Stimulated activated memory B cell treated with anti-CD40 and anti-IgM and Interleukin-4, amounts not matched to agents 10 μg/mL and 1 μg/mL and 100 μg/mL, for 72 hours (primary cell): ENCODE results near the gene EMC10.
A peak's percentile ranks its signal among the peaks of the same experiment; 100 is the strongest.

Experiments
- ATAC-seq: fragments of 150-1000 bp; cut with Tn5 transposase; 2 replicates; pipeline ENCODE4 v1.10.0; 2021
- H3K27ac Mint-ChIP-seq: one replicate; pipeline ENCODE4 v1.8.0; 2022; ENCODE audit warnings: mild to moderate bottlenecking, mixed read lengths
- H3K27me3 Mint-ChIP-seq: one replicate; pipeline ENCODE4 v1.8.0; 2022; ENCODE audit warnings: mixed read lengths
- H3K36me3 Mint-ChIP-seq: one replicate; pipeline ENCODE4 v1.8.0; 2022; ENCODE audit warnings: mixed read lengths
- H3K4me1 Mint-ChIP-seq: one replicate; pipeline ENCODE4 v1.8.0; 2022; ENCODE audit warnings: mixed read lengths
- H3K4me3 Mint-ChIP-seq: one replicate; pipeline ENCODE4 v1.8.0; 2022; ENCODE audit warnings: mild to moderate bottlenecking, moderate library complexity, mixed read lengths
- H3K9me3 Mint-ChIP-seq: one replicate; pipeline ENCODE4 v1.8.0; 2022; ENCODE audit warnings: mixed read lengths

EMC10 gene

DNA sequence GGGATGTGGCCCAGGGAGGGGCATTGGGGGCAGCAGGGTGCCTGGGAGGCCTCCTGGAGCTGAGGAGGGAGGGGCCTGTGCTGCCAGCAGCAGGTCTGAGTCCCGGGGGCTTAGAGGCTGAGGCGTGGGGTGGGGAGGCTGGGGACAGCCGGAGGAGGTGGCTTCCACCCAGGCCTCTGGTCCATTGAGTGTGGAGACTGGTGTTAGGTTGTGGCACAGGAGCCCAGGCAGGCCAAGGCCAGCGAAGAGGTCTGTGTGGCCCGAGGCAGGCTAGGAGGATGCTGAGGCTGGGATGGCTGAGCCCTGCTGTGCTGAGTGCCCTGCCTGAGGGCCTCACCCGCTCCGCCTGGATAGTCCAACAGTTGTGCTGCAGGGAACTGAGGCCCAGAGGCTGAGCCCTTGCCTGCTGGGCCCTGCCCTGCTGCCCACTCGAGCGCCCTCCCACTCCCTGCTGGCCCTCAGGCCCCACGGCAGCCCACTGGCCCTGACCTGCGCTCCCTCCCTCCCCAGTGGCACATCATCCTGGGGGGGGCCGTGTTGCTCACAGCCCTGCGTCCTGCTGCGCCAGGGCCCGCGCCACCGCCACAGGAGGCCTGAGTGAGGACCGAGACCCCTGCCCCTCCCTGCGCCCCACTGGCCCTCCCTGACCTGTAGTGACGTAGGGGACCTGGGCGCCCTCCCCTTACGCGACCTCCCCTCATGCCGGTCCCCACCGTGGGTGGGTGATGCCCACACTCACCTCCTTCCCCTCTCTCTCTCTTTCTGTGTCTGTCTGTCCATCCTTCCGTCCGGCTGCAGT lies 5.2 kb downstream of the EMC10 start:
- peak; percentile 53 for ATAC-seq

DNA sequence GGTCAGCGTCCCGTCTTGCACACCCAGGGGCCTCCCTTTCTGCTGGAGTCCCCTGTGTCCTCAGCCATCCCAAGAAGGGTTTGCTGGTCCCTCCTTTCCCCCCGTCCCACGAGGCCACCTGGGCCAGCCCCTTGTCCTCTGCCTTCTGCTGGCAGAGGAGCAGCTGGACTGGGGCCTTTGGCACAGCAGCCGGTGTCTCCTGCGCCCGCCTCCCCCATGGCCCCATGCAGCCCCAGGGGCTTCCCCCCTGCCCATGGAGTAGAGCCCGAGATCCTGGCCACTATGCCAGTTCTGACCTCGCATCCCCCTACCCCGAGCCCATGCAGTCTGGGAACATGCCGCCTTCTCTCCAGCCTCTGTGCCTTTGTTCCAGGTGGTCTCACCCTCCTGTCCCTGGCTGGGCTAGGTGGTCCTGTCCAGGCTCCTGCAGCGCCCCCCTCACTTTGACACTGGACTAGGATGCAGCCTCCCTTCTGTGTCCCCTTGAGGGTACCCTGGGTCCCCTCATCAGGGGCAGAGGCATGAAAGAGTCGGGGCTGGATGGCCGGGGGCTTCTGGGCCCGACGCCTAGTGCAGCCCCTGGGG lies 6.1 kb downstream of the EMC10 start:
- no peaks in the 10 kb centered on the region for H3K27me3 Mint-ChIP-seq
- peak; percentile 18 for ATAC-seq
- H3K27ac Mint-ChIP-seq = peak overlapping the region; percentile 17
- peaks cover 62% of the 10 kb centered on the region for H3K36me3 Mint-ChIP-seq
- no peaks in the 10 kb centered on the region for H3K9me3 Mint-ChIP-seq
- H3K4me1 Mint-ChIP-seq = peaks cover 23% of the 10 kb centered on the region
- H3K4me3 Mint-ChIP-seq = no peak overlapping the region

More for the DNA sequence above, 5.2 kb downstream of the EMC10 start:
- Mint-ChIP-seq H3K27ac (no peak overlapping the region), H3K4me3 (no peak overlapping the region), H3K36me3 (peaks cover 67% of the 10 kb centered on the region), H3K27me3 (no peaks in the 10 kb centered on the region), H3K9me3 (no peaks in the 10 kb centered on the region), H3K4me1 (peaks cover 27% of the 10 kb centered on the region)

DNA sequence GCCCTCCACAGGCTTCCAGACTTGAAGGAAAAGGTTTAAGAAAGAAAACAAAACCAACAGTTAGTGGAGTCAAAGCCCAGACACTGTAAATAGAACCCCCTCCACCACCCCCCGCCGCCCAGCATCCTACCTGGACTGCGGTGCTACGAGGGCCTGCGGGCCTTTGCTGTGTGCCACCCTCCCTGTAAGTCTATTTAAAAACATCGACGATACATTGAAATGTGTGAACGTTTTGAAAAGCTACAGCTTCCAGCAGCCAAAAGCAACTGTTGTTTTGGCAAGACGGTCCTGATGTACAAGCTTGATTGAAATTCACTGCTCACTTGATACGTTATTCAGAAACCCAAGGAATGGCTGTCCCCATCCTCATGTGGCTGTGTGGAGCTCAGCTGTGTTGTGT lies 6.6 kb downstream of the EMC10 start:
- no peak for ATAC-seq
- peaks cover 23% of the 10 kb centered on the region for H3K4me1 Mint-ChIP-seq
- no peak overlapping the region for H3K27ac Mint-ChIP-seq
- H3K4me3 Mint-ChIP-seq = no peak overlapping the region
- H3K27me3 Mint-ChIP-seq = no peaks in the 10 kb centered on the region
- peaks cover 56% of the 10 kb centered on the region for H3K36me3 Mint-ChIP-seq
- H3K9me3 Mint-ChIP-seq = no peaks in the 10 kb centered on the region

DNA sequence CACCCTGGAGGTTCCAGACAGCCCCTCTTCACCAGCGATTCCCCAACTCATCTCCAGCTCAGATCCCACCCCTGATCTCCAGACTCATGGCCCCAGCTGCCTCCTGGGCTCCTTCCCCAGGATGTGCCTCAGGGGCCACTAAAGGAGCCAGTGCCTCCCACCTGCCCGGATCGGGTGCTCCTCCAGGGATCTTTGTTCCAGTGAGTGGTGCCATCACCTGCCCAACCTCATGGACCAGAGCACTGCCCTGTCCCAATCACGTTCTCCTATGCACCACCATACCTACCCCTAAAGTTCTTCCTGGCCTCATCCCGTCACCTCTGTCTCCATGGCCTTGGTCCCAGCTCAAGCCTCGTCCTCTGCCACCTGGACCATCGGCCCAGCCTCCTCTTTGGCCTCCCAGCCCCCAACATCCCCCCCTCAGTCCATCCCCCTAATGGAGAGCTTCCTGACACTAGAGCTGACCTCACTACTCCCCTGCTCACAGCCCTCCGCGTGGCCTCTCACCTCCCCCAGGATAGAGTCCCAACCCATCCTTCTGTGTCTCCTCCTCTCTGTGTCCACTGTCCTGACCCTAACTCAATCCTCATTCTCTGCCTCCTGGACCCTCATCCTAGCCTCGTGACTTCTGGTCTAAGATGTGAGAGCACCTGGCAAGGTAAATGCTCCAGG lies 9.1 kb downstream of the EMC10 start:
- Mint-ChIP-seq H3K36me3 (peaks cover 60% of the 10 kb centered on the region), H3K27ac (no peak overlapping the region)

DNA sequence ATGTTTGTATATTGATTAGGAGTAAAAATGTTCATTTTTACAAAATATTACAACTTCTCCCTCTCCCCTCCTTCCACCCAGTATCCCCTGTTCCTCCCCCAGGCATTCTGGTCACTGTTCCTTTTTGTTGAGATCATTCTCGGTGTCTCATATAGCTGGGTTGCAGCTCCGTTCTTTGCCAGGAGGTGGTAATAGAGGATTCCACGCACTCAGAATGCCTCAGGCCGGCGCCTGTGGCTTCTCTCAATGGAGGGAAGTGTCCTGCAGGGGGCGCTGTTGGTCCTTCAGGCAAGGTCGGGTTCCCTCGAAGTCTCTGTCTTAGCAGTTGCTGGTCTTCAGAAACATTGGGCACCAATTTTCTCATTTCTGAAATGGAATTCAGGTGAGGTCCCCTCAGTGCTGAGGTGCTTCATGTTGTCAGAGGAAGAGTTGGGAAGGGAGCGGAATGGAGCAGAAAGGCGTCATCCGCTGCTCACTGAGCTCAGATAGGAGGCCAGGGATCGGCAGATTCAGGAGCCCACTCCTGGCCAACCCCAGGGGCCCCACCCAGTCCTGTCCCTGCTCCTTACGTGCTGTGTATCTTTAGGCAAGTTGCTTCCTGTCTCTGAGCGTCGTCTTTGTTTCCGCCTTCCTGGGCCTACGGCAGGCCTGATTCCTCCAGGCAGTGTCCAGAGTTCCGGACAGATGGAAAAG lies 10.7 kb downstream of the EMC10 start:
- H3K27ac Mint-ChIP-seq = no peak overlapping the region
- H3K9me3 Mint-ChIP-seq = no peaks in the 10 kb centered on the region
- no peaks in the 10 kb centered on the region for H3K27me3 Mint-ChIP-seq
- peaks cover 53% of the 10 kb centered on the region for H3K36me3 Mint-ChIP-seq
- no peak for ATAC-seq
- H3K4me3 Mint-ChIP-seq = no peak overlapping the region
- H3K4me1 Mint-ChIP-seq = peaks cover 44% of the 10 kb centered on the region

More for the DNA sequence above, 9.1 kb downstream of the EMC10 start:
- Mint-ChIP-seq H3K4me1 (peaks cover 35% of the 10 kb centered on the region), H3K4me3 (no peak overlapping the region), H3K27me3 (no peaks in the 10 kb centered on the region), H3K9me3 (no peaks in the 10 kb centered on the region)
- no peak for ATAC-seq

DNA sequence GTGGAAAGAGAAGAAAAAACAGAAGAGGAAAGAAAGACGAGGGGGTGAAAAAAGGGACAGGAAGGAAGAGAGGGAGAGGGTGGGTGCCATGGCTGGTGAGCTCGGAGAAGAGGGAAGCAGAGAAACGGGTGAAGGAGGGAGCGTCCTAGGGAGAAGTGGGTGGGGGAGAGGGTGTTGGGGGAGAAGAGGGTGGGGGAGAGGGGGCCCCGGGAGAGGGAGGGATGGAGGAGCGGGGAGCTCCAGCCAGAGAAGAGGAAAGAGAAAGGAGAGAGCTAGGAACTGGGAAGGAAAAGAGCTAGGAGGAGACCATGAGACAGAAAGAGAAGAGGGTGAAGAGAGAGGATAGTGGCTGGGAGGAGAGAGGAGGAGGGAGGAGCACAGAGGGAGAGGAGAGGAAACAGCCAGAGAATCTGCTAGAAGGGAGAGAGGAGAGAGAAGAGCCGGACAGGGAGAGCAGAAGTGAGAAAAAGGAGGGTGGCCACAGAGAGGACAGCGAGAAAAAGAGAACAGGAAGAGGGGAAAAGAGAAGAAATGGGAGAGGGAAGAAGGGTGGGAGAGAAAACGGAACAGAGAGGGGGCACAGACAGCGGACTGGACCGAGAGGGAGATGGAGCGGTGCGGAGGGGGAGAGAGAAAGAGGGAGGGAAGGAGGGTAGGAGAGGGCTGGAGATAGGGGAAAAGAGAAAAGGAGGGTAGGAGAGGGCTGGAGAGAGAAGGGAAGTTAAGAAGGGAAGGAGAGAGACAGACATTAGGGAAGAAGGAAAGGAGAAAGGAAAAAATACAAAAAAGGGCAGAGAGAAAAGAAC lies 12.3 kb downstream of the EMC10 start:
- Mint-ChIP-seq H3K36me3 (peaks cover 37% of the 10 kb centered on the region), H3K27me3 (no peaks in the 10 kb centered on the region), H3K27ac (peak overlapping the region; percentile 32), H3K4me3 (no peak overlapping the region), H3K4me1 (peaks cover 50% of the 10 kb centered on the region), H3K9me3 (no peaks in the 10 kb centered on the region)
- ATAC-seq = no peak

DNA sequence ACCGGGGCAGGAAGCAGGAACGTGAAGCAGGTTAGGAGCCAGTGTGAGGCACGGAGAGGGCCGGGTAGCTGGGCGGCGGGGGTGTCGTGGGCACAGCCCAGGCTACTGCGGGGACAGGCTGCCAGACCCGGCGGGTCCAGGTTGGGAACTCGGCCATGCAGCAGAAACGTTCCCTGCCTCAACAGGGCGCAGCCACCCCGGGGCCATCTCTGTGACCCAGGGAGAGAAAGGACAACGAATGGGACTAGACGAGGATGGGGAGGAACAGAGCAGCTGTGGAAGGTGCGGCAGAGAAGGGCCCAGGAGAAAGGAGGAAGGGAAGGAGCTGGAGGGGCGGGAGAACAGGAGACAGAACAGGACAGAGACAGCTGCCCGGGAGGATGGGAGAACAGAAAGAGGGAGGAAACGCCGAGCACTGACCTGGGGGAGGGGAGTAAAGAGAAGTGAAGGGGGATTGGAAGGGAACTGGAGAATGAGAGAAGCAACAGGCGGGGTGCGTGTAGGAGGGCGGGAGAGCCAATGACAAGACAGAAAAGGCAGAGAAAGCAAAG lies 13.2 kb downstream of the EMC10 start:
- no peaks in the 10 kb centered on the region for H3K9me3 Mint-ChIP-seq
- no peak for ATAC-seq
- no peak overlapping the region for H3K4me3 Mint-ChIP-seq
- H3K27me3 Mint-ChIP-seq = no peaks in the 10 kb centered on the region
- H3K4me1 Mint-ChIP-seq = peaks cover 50% of the 10 kb centered on the region
- H3K27ac Mint-ChIP-seq = no peak overlapping the region
- H3K36me3 Mint-ChIP-seq = peaks cover 39% of the 10 kb centered on the region

DNA sequence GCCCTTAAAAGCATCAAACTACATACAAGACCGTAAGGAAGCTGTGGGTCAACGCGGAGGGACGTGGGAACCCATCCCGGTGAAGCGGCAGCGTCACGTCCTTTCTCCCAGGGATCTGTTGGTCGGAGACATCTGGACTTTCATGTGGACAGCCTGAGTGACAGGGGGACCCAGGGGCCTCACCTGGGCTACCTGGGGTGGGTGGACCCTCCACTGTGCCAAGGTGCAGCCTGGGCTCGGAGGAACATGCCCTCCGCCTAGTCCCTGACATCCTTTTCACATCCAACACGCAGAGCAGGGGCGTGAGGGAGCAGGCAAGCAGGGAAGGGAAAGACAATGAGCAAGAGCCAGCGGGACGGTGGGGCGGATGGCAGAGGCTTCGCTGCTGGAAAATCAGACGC lies 14.1 kb downstream of the EMC10 start:
- no peaks in the 10 kb centered on the region for H3K9me3 Mint-ChIP-seq
- H3K4me3 Mint-ChIP-seq = no peak overlapping the region
- no peak for ATAC-seq
- no peaks in the 10 kb centered on the region for H3K27me3 Mint-ChIP-seq
- H3K4me1 Mint-ChIP-seq = peaks cover 50% of the 10 kb centered on the region
- no peak overlapping the region for H3K27ac Mint-ChIP-seq
- peaks cover 41% of the 10 kb centered on the region for H3K36me3 Mint-ChIP-seq

DNA sequence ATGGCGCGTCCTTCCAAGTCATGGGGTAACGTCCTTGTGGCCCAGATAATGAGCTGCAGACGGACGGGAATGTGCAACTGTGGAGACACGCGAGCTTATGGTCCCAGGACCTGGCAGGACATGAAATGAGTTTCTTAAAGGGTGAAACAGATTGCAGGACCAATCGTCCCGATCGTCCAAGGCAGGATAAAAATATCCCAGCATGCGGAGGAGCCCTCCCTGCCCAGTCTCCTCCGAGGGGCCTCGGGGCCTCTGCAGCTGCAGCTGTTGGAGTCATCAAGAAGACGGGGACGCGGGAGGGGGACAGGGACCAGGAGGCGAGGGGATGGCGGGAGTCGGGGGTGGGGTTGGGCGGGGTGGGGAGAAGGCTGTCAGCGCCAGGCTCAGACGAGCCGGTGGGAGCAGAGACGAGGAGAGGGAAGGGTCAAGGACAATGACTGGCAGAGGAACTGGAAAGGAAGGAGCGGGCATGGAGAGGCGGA lies 14.7 kb downstream of the EMC10 start:
- Mint-ChIP-seq H3K4me3 (no peak overlapping the region), H3K9me3 (no peaks in the 10 kb centered on the region), H3K27ac (peak overlapping the region; percentile 13), H3K36me3 (peaks cover 37% of the 10 kb centered on the region), H3K27me3 (no peaks in the 10 kb centered on the region), H3K4me1 (peaks cover 44% of the 10 kb centered on the region)
- no peak for ATAC-seq

DNA sequence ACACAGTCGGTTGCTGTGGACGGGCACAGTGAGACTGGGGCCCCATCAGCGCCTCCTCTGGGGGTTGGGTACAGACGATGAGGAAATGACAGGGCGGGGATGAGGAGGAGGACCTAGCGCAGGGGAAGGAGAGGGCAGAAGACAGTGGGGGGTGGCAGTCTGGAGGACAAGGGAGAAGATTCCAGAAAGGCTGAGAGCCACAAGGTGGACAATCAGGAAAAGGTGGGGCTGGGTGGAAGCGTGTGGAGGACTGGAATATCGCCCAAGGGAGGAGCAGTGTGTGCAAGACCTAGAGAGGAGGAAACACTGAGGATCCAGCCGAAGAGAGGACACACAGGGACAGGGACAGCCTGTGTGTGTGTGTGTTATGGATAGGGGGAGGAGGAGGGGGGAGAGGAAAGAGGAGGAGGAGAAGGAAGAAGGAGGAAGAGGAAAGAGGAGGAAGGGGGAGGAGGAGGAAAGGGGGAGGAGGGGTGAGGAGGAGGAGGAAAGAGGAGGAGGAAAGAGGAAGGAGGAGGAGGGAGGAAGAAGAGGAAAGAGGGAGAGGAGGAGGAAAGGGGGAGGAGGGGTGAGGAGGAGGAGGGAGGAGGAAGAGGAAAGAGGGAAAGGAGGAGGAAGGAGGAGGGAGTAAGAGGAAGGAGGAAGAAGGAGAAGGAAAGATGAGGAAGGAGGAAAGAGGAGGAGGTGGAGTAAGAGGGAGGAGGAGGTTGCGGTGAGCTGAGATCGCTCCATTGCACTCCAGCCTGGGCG lies 16.2 kb downstream of the EMC10 start:
- Mint-ChIP-seq H3K4me3 (no peak overlapping the region), H3K27me3 (no peaks in the 10 kb centered on the region), H3K27ac (peak overlapping the region; percentile 13), H3K9me3 (no peaks in the 10 kb centered on the region), H3K4me1 (peaks cover 39% of the 10 kb centered on the region), H3K36me3 (peaks cover 40% of the 10 kb centered on the region)
- peak; percentile 75 for ATAC-seq

DNA sequence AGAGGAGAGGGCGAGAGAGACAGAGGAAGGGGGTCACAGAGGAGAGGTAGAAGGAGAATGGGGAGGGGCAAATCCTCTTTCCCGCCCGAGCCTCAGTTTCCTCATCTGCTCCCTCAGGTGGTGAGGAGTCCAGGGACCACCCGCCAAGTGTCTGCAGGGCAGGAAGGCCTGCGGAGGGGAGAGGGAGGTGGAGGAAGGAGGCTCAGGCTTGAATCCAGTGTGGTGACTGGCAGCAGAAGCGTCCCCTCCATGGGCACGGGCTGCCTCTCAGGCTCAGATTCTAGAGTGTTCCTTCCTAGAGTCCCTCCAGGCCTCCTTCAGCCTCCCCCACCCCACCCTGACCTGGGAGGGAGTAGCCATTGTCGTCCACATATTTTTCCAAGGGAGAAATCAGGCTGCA lies 16.9 kb downstream of the EMC10 start:
- Mint-ChIP-seq H3K4me3 (no peak overlapping the region), H3K36me3 (peaks cover 40% of the 10 kb centered on the region), H3K27me3 (no peaks in the 10 kb centered on the region), H3K9me3 (no peaks in the 10 kb centered on the region), H3K4me1 (peaks cover 32% of the 10 kb centered on the region), H3K27ac (no peak overlapping the region)
- no peak for ATAC-seq

DNA sequence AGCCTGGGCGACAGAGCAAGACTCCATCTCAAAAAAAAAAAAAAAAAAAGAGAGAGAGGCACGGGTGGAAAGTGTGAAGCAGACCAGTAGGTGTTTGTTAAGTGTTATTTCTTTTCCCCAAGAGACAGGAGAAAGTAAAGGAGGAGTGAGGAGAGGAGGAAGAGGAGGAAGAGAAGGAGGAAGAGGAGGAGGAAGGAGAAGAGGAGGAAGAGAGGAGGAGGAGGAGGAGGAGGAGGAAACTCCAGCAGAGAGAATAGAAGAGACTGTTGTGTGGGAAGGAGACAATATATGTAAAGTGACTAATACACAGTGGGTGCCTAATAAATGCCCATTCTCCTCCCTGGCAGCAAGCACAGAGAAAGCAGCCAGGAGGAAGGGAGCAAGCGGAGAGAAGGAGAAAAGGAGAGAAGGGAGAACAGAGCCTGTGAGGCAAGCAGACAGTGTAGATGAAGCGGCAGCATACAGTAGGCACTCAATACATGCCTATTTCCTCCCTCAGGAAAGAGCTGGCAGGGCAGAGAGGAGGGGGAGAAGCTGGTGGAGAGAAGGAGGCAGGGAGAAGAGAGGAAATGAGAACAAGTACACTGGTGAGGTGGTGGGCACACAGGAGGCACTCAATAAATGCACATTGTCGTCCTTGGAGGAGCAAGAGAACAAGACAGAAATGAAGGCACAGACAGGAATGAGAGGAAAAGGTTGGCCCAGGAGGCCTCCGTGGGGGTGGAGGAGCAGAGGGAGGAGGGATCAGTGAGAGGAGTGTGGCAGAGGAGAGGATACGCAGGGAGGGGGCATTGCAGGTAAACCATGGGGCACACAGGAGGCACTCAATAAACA lies 18.1 kb downstream of the EMC10 start:
- Mint-ChIP-seq H3K4me1 (peaks cover 20% of the 10 kb centered on the region), H3K27ac (no peak overlapping the region), H3K36me3 (peaks cover 29% of the 10 kb centered on the region), H3K27me3 (no peaks in the 10 kb centered on the region), H3K4me3 (no peak overlapping the region), H3K9me3 (no peaks in the 10 kb centered on the region)
- no peak for ATAC-seq

DNA sequence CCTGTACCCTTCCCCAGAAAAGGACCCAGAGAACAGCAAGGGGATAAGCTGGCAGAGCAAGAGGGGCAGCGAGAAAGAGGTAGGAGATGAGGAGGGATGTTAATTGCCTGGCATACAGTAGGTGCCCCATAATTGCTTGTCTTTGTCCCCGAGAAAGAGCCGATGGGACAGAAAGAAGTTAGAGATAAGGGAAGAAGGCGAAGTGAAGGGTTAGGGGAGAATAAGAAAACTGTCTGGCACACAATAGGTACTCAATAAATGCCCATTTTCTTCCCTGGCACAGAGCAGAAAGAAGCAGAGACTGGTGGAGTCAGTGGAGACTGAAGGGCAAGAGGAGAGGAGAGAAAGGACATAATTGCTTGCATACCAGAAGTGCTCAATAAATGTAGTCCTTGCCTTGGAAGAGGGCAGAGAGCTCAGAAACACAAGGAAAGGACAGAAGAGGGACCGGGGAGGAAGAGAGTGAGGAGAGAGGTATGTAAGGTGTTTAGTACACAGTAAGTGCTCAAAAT lies 18.8 kb downstream of the EMC10 start:
- H3K9me3 Mint-ChIP-seq = no peaks in the 10 kb centered on the region
- no peak overlapping the region for H3K4me3 Mint-ChIP-seq
- H3K27me3 Mint-ChIP-seq = no peaks in the 10 kb centered on the region
- no peak for ATAC-seq
- H3K4me1 Mint-ChIP-seq = peaks cover 16% of the 10 kb centered on the region
- peaks cover 24% of the 10 kb centered on the region for H3K36me3 Mint-ChIP-seq
- H3K27ac Mint-ChIP-seq = no peak overlapping the region
